Endothelial cell of umbilical vein (primary cell): ENCODE results near the gene PACSIN2. TPM values are rescaled to one million over a fixed set of nuclear protein-coding genes. Genes with fewer than 3 reads are reported as not detected.

ENCODE experiments used
- BruUV-seq: library from RNA; stranded (reverse); fragments of 400-500 nt; replicated peaks from 2 replicates; lab custom pipeline; 2021; lab: Mats Ljungman, UMichigan
- CTCF ChIA-PET: fragments of 300-600, 350-600 bp; sonication (Branson Sonifier 250); formaldehyde crosslinking; loops from one replicate; lab custom pipeline; 2021; ENCODE audit warnings: antibody characterized with exemption, inconsistent platforms; lab: Charles Lee
- POLR2A ChIA-PET: fragments of 300-600, 350-600 bp; sonication (Branson Sonifier 250); formaldehyde crosslinking; loops from one replicate; lab custom pipeline; 2021; ENCODE audit warnings: antibody characterized with exemption, inconsistent platforms; lab: Charles Lee
- DNase-seq: peaks from one replicate; pipeline ENCODE4 v3.0.0-alpha.2; 2011; ENCODE audit warnings: low read depth, low spot score
- FAIRE-seq: peaks from 2 replicates; lab custom pipeline; 2011; peaks lifted over from hg19 to GRCh38; lab: Jason Lieb, UNC
- H2AFZ ChIP-seq: 2 replicates; pipeline ENCODE4 v1.6.0; 2012; ENCODE audit warnings: low read depth, low read length, control low read depth, inconsistent platforms
- H3K27ac ChIP-seq: 2 replicates; pipeline ENCODE4 v1.5.1; 2011; ENCODE audit warnings: low read depth, mild to moderate bottlenecking, control low read depth, low read length, moderate library complexity; ENCODE audit not compliant: insufficient read depth
- H3K27me3 ChIP-seq, 2 experiments: 2 replicates each; pipeline versions ENCODE4 v1.6.0 to v1.6.1; 2011; ENCODE audit warnings: low read length in 2 of 2, mixed read lengths in 1 of 2; ENCODE audit not compliant: control insufficient read depth in 2 of 2, insufficient read depth in 2 of 2
- H3K36me3 ChIP-seq, 2 experiments: 2 replicates in 1 of 2; 3 replicates in 1 of 2; pipeline ENCODE4 v1.5.1; 2011; ENCODE audit warnings: low read length in 2 of 2, mild to moderate bottlenecking in 1 of 2, moderate library complexity in 1 of 2; ENCODE audit not compliant: control insufficient read depth in 2 of 2, insufficient read depth in 2 of 2; ENCODE audit errors: extremely low read depth in 1 of 2
- H3K4me1 ChIP-seq: 3 replicates; pipeline ENCODE4 v1.5.1; 2011; ENCODE audit warnings: mild to moderate bottlenecking, low read length; ENCODE audit not compliant: control insufficient read depth, insufficient read depth; ENCODE audit errors: extremely low read depth
- H3K4me2 ChIP-seq: 2 replicates; pipeline ENCODE4 v1.6.1; 2011; ENCODE audit warnings: low read length, control low read depth, mixed read lengths; ENCODE audit not compliant: insufficient read depth
- H3K4me3 ChIP-seq, 3 experiments: fragments of 200-600 bp in 1 of 3; sonication (generic), shearing (Covaris generic) in 1 of 3; replicated peaks in 1 of 3; 2 replicates each; pipeline ENCODE4 v1.5.1; 2011 to 2016; ENCODE audit warnings: control low read depth in 3 of 3, low read length in 3 of 3, mild to moderate bottlenecking in 2 of 3, inconsistent platforms in 1 of 3, low read depth in 1 of 3, moderate library complexity in 1 of 3; ENCODE audit not compliant: insufficient read depth in 1 of 3
- H3K79me2 ChIP-seq: 2 replicates; pipeline ENCODE4 v1.6.0; 2012; ENCODE audit warnings: low read length, inconsistent platforms; ENCODE audit not compliant: control insufficient read depth, insufficient read depth
- H3K9ac ChIP-seq: replicated peaks from 2 replicates; pipeline ENCODE3; 2011; ENCODE audit warnings: low read length, control low read depth; ENCODE audit not compliant: insufficient read depth; ENCODE audit errors: extremely low read depth
- H3K9me1 ChIP-seq: replicated peaks from 3 replicates; pipeline ENCODE4 v1.6.0; 2011; ENCODE audit warnings: mild to moderate bottlenecking, low read length; ENCODE audit not compliant: control insufficient read depth, insufficient read depth; ENCODE audit errors: extremely low read depth
- H3K9me3 ChIP-seq: replicated peaks from 2 replicates; pipeline ENCODE4 v1.5.1; 2012; ENCODE audit warnings: low read length, inconsistent platforms; ENCODE audit not compliant: control insufficient read depth, insufficient read depth
- H4K20me1 ChIP-seq: replicated peaks from 2 replicates; pipeline ENCODE3; 2011; ENCODE audit warnings: mild to moderate bottlenecking, low read length; ENCODE audit not compliant: control insufficient read depth, insufficient read depth; ENCODE audit errors: extremely low read depth
- EZH2 ChIP-seq: IDR thresholded peaks from 2 replicates; pipeline ENCODE4 v1.6.1; 2012; ENCODE audit warnings: borderline replicate concordance, low read depth, mild to moderate bottlenecking, moderate library complexity, low read length, inconsistent platforms; ENCODE audit not compliant: severe bottlenecking
- FOS ChIP-seq: IDR thresholded peaks from 2 replicates; pipeline ENCODE4 v1.6.1; 2011; ENCODE audit warnings: mild to moderate bottlenecking, low read length, moderate library complexity, borderline replicate concordance; ENCODE audit not compliant: insufficient read depth
- GATA2 ChIP-seq: IDR thresholded peaks from 2 replicates; pipeline ENCODE4 v1.7.0; 2011; ENCODE audit warnings: low read depth, mild to moderate bottlenecking, moderate library complexity, mixed read lengths, low read length; ENCODE audit not compliant: insufficient read length, insufficient read depth
- JUN ChIP-seq: IDR thresholded peaks from 2 replicates; pipeline ENCODE4 v1.6.1; 2011; ENCODE audit warnings: borderline replicate concordance, low read depth; ENCODE audit not compliant: insufficient read length, insufficient read depth
- MYC ChIP-seq: IDR thresholded peaks from one replicate; pipeline ENCODE4 v1.6.1; 2011; ENCODE audit warnings: mild to moderate bottlenecking, low read depth, low read length
- POLR2A ChIP-seq: IDR thresholded peaks from 2 replicates; pipeline ENCODE4 v1.6.1; 2012; ENCODE audit warnings: low read depth, mild to moderate bottlenecking, control low read depth, low read length
- POLR2AphosphoS5 ChIP-seq: IDR thresholded peaks from 2 replicates; pipeline ENCODE4 v1.6.1; 2012; ENCODE audit warnings: low read depth, mild to moderate bottlenecking, control low read depth, low read length, moderate library complexity; ENCODE audit not compliant: insufficient read depth
- dilution Hi-C: fragments of 300-500 bp; cut with MboI; formaldehyde crosslinking; loops from one replicate; pipeline ENCODE4 v1.15.0; 2019; ENCODE audit warnings: low sequenced_read_pairs; ENCODE audit not compliant: extremely low pct_ligation_motif_present
- intact Hi-C: fragments of 100-400 bp; cut with micrococcal nuclease; formaldehyde crosslinking; loops from one replicate; pipeline ENCODE4 v1.10.0; 2022
- polyA plus RNA-seq, 4 experiments: library from polyadenylated mRNA; depleted of rRNA in 3 of 4; stranded (reverse) in 3 of 4; unstranded in 1 of 4; fragments of >200 nt; gene quantifications; 2 replicates each; pipeline versions ENCODE4 v1.2.1 to v1.2.3, GENCODE V29; 2011 to 2012; ENCODE audit warnings: missing spikeins in 1 of 4
- total RNA-seq: library from RNA; stranded (reverse); gene quantifications from 2 replicates; pipeline ENCODE4 v1.2.3, GENCODE V29; 2021
- TF ChIP-seq, protein P1 (sequence below), 2 donors: IDR thresholded peaks; 1 replicate in 1 of 2; 2 replicates in 1 of 2; pipeline ENCODE4 v1.5.1; 2011; ENCODE audit warnings: low read length in 2 of 2, mild to moderate bottlenecking in 2 of 2, moderate library complexity in 2 of 2, control low read depth in 1 of 2, inconsistent platforms in 1 of 2, low read depth in 1 of 2; ENCODE audit not compliant: insufficient read depth in 1 of 2; ENCODE audit errors: extremely low read depth in 1 of 2
- TF ChIP-seq, protein P2 (sequence below): IDR thresholded peaks from 2 replicates; pipeline ENCODE4 v1.6.1; 2011; ENCODE audit not compliant: insufficient read depth, insufficient read length

PACSIN2 gene
- total and polyA plus RNA-seq, 2 donors (not counting 3 experiments of a cell fraction or from before 2014, with no cell fraction given): 46.2 to 64.5 TPM

DNA sequence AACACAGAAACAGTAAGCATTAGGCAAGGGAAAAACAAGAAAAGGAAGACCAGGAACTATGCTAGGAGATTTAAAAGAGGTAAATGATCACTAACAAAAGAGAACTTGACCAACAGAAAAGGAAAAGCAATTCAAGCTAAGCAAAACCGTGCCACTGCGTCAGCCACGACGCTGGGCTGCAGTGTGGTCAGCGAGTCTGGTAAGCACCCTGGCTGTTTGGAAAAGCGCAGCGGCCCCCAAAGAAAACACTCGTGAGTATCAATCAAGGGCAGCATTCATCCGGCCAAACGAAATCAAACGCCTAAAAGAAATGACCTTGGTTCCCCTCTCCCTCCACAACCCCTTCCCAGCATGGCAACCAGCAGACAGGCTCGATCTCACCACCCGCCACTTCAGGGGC, 28.8 kb downstream of the PACSIN2 start:
- Histone ChIP-seq H3K9me1 (no peaks in the 10 kb centered on the region), H3K4me3 (no peak overlapping the region), H3K79me2 (peaks cover 40% of the 10 kb centered on the region), H3K4me1 (peaks cover 9% of the 10 kb centered on the region), H3K36me3 (no peaks in the 10 kb centered on the region), H3K9ac (no peak overlapping the region), H2AFZ (no peak overlapping the region), H3K9me3 (no peaks in the 10 kb centered on the region), H3K4me2 (no peak overlapping the region), H3K27me3 (no peaks in the 10 kb centered on the region), H4K20me1 (no peaks in the 10 kb centered on the region), H3K27ac (no peak overlapping the region)
- intact Hi-C loops: no loop called here
- DNase-seq (no peak), FAIRE-seq (no peak)
- ChIA-PET POLR2A (no interaction called here), CTCF (no interaction called here)
- TF ChIP-seq POLR2A: no peak
- no peak for TF ChIP-seq FOS
- TF ChIP-seq, protein P1, sequence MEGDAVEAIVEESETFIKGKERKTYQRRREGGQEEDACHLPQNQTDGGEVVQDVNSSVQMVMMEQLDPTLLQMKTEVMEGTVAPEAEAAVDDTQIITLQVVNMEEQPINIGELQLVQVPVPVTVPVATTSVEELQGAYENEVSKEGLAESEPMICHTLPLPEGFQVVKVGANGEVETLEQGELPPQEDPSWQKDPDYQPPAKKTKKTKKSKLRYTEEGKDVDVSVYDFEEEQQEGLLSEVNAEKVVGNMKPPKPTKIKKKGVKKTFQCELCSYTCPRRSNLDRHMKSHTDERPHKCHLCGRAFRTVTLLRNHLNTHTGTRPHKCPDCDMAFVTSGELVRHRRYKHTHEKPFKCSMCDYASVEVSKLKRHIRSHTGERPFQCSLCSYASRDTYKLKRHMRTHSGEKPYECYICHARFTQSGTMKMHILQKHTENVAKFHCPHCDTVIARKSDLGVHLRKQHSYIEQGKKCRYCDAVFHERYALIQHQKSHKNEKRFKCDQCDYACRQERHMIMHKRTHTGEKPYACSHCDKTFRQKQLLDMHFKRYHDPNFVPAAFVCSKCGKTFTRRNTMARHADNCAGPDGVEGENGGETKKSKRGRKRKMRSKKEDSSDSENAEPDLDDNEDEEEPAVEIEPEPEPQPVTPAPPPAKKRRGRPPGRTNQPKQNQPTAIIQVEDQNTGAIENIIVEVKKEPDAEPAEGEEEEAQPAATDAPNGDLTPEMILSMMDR (IDR thresholded peaks at IDR 0.05; ENCODE audit: extremely low read depth in 1 of 2, insufficient read depth in 1 of 2, low read depth in 1 of 2, low read length in 2 of 2): no peak
- TF ChIP-seq, protein P2, sequence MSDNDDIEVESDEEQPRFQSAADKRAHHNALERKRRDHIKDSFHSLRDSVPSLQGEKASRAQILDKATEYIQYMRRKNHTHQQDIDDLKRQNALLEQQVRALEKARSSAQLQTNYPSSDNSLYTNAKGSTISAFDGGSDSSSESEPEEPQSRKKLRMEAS: no peak
- no peak for TF ChIP-seq POLR2AphosphoS5
- no peak for TF ChIP-seq JUN
- TF ChIP-seq MYC: no peak
- BruUV-seq: no TSS peak
- dilution Hi-C loops: no loop called here

DNA sequence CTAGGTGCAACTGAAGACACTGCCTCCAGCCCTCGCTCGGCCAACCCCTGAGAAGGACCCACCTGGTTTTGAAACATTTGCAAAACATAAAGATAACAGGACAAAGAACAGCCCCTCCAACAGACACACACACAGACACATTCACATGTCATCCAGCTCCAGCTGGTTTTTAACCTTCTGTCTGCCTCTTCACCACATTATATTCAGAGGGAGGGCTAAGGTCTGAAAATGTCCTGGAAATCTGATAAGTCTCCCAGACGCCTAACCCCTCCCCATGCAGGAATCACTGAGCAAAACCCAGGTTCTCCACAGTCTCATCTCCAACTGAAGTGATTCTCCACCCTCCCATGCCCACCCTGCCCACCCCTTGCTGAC, 29.4 kb downstream of the PACSIN2 start:
- FAIRE-seq (no peak), DNase-seq (no peak)
- no TSS peak for BruUV-seq
- no peaks in the 10 kb centered on the region for H3K9me3 ChIP-seq
- peaks cover 40% of the 10 kb centered on the region for H3K79me2 ChIP-seq
- dilution Hi-C loops: no loop called here
- H3K4me2 ChIP-seq: no peak overlapping the region
- no peak overlapping the region for H2AFZ ChIP-seq
- H3K27ac ChIP-seq: no peak overlapping the region
- H3K9me1 ChIP-seq: no peaks in the 10 kb centered on the region
- no peaks in the 10 kb centered on the region for H3K36me3 ChIP-seq
- no peaks in the 10 kb centered on the region for H4K20me1 ChIP-seq
- H3K9ac ChIP-seq: no peak overlapping the region
- peaks cover 3% of the 10 kb centered on the region for H3K4me1 ChIP-seq
- no peak overlapping the region for H3K4me3 ChIP-seq
- H3K27me3 ChIP-seq: no peaks in the 10 kb centered on the region
- intact Hi-C loops: no loop called here
- ChIA-PET CTCF (no interaction called here), POLR2A (no interaction called here)
- TF ChIP-seq MYC (no peak), JUN (no peak), FOS (no peak), EZH2 (no peak), GATA2 (no peak), POLR2AphosphoS5 (no peak), POLR2A (no peak)
- TF ChIP-seq, protein P1 (IDR thresholded peaks at IDR 0.05; ENCODE audit: extremely low read depth in 1 of 2, insufficient read depth in 1 of 2, low read depth in 1 of 2, low read length in 2 of 2): no peak
- TF ChIP-seq, protein P2: no peak
